Brain microvascular endothelial cell (primary cell): ENCODE measurements around the gene CD81.

ENCODE experiments used
- DNase-seq: peaks from one replicate; pipeline ENCODE4 v3.0.0-alpha.2; 2020
- H3K27ac ChIP-seq: fragments of 250-450 bp; sonication (Bioruptor Pico); 2 replicates; pipeline ENCODE4 v1.5.1; 2020; ENCODE audit warnings: mild to moderate bottlenecking, moderate library complexity
- H3K27me3 ChIP-seq: fragments of 250-450 bp; sonication (Bioruptor Pico); replicated peaks from 2 replicates; pipeline ENCODE4 v1.5.1; 2020; ENCODE audit warnings: mild to moderate bottlenecking
- H3K36me3 ChIP-seq: fragments of 250-450 bp; sonication (Bioruptor Pico); replicated peaks from 2 replicates; pipeline ENCODE4 v1.5.1; 2020; ENCODE audit warnings: mild to moderate bottlenecking
- H3K4me3 ChIP-seq: 2 replicates; pipeline ENCODE4 v1.5.1; 2011; ENCODE audit warnings: low read depth, mild to moderate bottlenecking, control low read depth, low read length, moderate library complexity
- CTCF ChIP-seq: IDR thresholded peaks from 2 replicates; pipeline ENCODE4 v1.5.1; 2011; ENCODE audit warnings: low read depth, mild to moderate bottlenecking, moderate library complexity, low read length, control low read depth, inconsistent platforms; ENCODE audit errors: missing control alignments
- in situ Hi-C: cut with HindIII; loops from 2 replicates; pipeline ENCODE4 v1.10.0; 2017; ENCODE audit warnings: low sequenced_read_pairs, low pct_ligation_motif_present

Gene CD81

GRCh38 chr11:2432171-2432621, 55.1 kb downstream of the CD81 start:
- in situ Hi-C loops: no loop called here
- no peaks in the 10 kb centered on the region for H3K36me3 ChIP-seq
- no peak overlapping the region for H3K4me3 ChIP-seq
- no peak for TF ChIP-seq CTCF
- no peaks in the 10 kb centered on the region for H3K27me3 ChIP-seq
- no peak for DNase-seq
- H3K27ac ChIP-seq: no peak overlapping the region

GRCh38 chr11:2432628-2433071, 55.5 kb downstream of the CD81 start:
- Histone ChIP-seq H3K4me3 (no peak overlapping the region), H3K36me3 (no peaks in the 10 kb centered on the region), H3K27me3 (no peaks in the 10 kb centered on the region), H3K27ac (no peak overlapping the region)
- TF ChIP-seq CTCF: no peak
- in situ Hi-C loops: no loop called here
- no peak for DNase-seq

GRCh38 chr11:2433106-2433925, 56.2 kb downstream of the CD81 start:
- no peak for TF ChIP-seq CTCF
- Histone ChIP-seq H3K27me3 (no peaks in the 10 kb centered on the region), H3K27ac (no peak overlapping the region), H3K36me3 (no peaks in the 10 kb centered on the region), H3K4me3 (no peak overlapping the region)
- DNase-seq: no peak
- in situ Hi-C loops: no loop called here

GRCh38 chr11:2434008-2434407, 56.9 kb downstream of the CD81 start:
- no peaks in the 10 kb centered on the region for H3K36me3 ChIP-seq
- TF ChIP-seq CTCF: no peak
- H3K27me3 ChIP-seq: peaks cover 2% of the 10 kb centered on the region
- no peak overlapping the region for H3K27ac ChIP-seq
- in situ Hi-C loops: no loop called here
- no peak overlapping the region for H3K4me3 ChIP-seq
- no peak for DNase-seq

- no peak for TF ChIP-seq CTCF
- Histone ChIP-seq H3K27me3 (peaks cover 2% of the 10 kb centered on the region), H3K36me3 (no peaks in the 10 kb centered on the region), H3K4me3 (no peak overlapping the region), H3K27ac (no peak overlapping the region)
- no peak for DNase-seq
- in situ Hi-C loops: no loop called here
These were observed 57.6 kb downstream of the CD81 start for GRCh38 chr11:2434506-2435255.
